Rectal smooth muscle tissue (tissue), 1 donor: ENCODE data around the gene TFDP2.
"Not testable (repeated sequence)": the region's sequence is repeated elsewhere in the genome, so short reads cannot be mapped to it uniquely, and the experiment has no call there.

Experiments
- H3K27ac ChIP-seq: one replicate; pipeline ENCODE4 v1.7.0; 2013; ENCODE audit warnings: low read depth, low read length, inconsistent platforms
- H3K27me3 ChIP-seq: one replicate; pipeline ENCODE4 v1.7.0; 2013; ENCODE audit warnings: low read length; ENCODE audit not compliant: control insufficient read depth, insufficient read depth
- H3K36me3 ChIP-seq: one replicate; pipeline ENCODE4 v1.7.0; 2013; ENCODE audit warnings: low read length; ENCODE audit not compliant: control insufficient read depth, insufficient read depth
- H3K4me1 ChIP-seq: one replicate; pipeline ENCODE4 v1.7.0; 2013; ENCODE audit warnings: low read length; ENCODE audit not compliant: control insufficient read depth, insufficient read depth
- H3K4me3 ChIP-seq: one replicate; pipeline ENCODE4 v1.7.0; 2013; ENCODE audit warnings: low read length
- H3K9ac ChIP-seq: one replicate; pipeline ENCODE4 v1.7.0; 2013; ENCODE audit warnings: low read length

The TFDP2 gene

GRCh38 chr3:142150271-142150670 is 927 bp upstream of the TFDP2 start:
- Histone ChIP-seq H3K36me3 (no peaks in the 10 kb centered on the region), H3K27ac (peak overlapping the region; percentile 7), H3K27me3 (no peaks in the 10 kb centered on the region), H3K4me1 (peaks cover 13% of the 10 kb centered on the region), H3K9ac (no peak overlapping the region), H3K4me3 (no peak overlapping the region)

GRCh38 chr3:142149673-142149992 is 289 bp upstream of the TFDP2 start:
- Histone ChIP-seq H3K4me3 (peak overlapping the region; percentile 75), H3K4me1 (peaks cover 14% of the 10 kb centered on the region), H3K27ac (peak overlapping the region; percentile 88), H3K36me3 (no peaks in the 10 kb centered on the region), H3K9ac (peak overlapping the region; percentile 62), H3K27me3 (no peaks in the 10 kb centered on the region)

GRCh38 chr3:142148044-142148791 is 1.1 kb downstream of the TFDP2 start:
- no peaks in the 10 kb centered on the region for H3K27me3 ChIP-seq
- no peaks in the 10 kb centered on the region for H3K36me3 ChIP-seq
- peak overlapping the region; percentile 86 for H3K4me3 ChIP-seq
- peak overlapping the region; percentile 88 for H3K27ac ChIP-seq
- peak overlapping the region; percentile 66 for H3K9ac ChIP-seq
- peaks cover 14% of the 10 kb centered on the region for H3K4me1 ChIP-seq

DNA sequence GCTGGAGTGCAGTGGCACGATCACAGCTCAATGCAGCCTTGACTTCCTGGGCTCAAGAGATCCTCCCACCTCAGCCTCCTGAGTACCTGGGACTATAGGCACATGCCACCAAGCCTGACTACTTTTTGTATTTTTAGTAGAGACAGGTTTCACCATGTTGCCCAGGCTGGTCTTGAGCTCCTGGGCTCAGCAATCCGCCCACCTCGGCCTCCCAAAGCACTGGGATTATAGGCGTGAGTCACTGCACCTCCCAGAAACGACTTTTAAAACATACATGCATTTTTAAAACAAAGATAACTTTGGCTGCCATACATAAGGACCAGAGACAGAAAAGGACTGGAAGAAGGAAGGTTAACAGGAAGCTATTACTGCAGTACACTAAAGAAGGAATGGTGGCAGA is 4.8 kb downstream of the TFDP2 start:
- H3K27me3 ChIP-seq, H3K9ac ChIP-seq, H3K27ac ChIP-seq, H3K36me3 ChIP-seq, H3K4me3 ChIP-seq: not testable (repeated sequence)
- H3K4me1 ChIP-seq, result peaks cover 11% of the 10 kb centered on the region

- H3K4me3 ChIP-seq, H3K27me3 ChIP-seq, H3K27ac ChIP-seq, H3K4me1 ChIP-seq, H3K9ac ChIP-seq, H3K36me3 ChIP-seq: not testable (repeated sequence)
These were observed 8.6 kb downstream of the TFDP2 start for GRCh38 chr3:142140608-142141285.

DNA sequence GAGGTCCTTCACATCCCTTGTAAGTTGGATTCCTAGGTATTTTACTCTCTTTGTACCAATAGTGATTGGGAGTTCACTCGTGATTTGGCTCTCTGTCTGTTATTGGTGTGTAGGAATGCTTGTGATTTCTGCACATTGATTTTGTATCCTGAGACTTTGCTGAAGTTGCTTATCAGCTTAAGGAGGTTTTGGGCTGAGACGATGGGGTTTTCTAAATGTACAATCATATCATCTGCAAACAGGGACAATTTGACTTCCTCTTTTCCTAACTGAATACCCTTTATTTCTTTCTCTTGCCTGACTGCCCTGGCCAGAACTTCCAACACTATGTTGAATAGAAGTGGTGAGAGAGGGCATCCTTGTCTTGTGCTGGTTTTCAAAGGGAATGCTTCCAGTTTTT is 12.3 kb downstream of the TFDP2 start:
- H3K9ac ChIP-seq, H3K27me3 ChIP-seq, H3K36me3 ChIP-seq, H3K4me3 ChIP-seq, H3K27ac ChIP-seq, H3K4me1 ChIP-seq: not testable (repeated sequence)

DNA sequence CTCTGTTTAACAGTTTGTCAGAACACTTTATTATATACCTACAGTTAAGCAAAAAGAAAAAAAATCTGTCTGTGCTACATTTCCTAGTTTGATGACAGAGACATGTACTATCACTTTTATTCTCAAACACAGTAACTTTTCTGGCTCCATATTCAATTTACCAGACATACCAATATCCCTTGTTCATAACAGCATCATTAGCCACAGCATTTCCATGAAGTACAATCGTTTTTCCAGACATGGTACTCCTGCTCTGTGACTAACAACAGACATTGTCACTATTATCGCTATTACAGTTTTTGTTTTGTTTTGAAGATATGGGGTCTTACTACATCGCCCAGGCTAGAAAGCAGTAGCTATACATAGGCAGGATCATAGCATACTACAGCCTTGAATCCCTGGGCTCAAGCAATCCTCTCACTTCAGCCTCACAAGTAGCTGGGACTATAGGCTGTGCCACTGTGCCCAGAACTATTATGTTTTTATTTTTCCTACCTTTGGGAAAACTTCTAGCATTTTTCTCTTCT is 14.5 kb downstream of the TFDP2 start:
- Histone ChIP-seq H3K27me3 (no peaks in the 10 kb centered on the region), H3K9ac (no peak overlapping the region), H3K27ac (no peak overlapping the region), H3K4me1 (no peaks in the 10 kb centered on the region), H3K4me3 (no peak overlapping the region), H3K36me3 (no peaks in the 10 kb centered on the region)

DNA sequence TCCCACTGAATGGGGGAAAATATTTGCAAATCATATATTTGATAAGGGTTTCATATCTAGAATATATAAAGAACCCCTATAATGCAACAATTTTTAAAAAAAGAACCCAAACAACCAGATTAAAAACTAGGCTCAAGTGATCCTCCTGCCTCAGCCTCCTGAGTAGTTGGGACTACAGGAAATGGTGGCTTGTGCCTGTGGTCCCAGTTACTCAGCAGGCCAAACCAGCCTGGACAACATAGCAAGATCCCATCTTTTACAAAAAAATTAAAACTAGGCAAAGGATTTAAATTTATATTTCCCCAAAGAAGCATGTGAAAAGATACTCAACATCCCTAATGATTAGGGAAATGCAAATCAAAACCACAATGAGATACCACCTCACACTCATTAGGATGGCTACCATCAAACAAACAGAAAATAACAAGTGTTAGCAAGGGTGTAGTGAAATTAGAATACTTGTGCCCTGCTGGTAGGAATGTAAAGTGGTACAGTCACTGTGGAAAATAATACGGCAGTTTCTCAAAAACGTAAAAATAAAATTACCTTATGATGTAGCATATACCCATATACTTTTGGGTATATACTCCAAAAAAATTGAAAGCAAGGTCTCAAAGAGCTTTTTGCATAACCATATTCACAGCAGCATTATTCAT is 19.7 kb downstream of the TFDP2 start:
- Histone ChIP-seq H3K4me3 (no peak overlapping the region), H3K27me3 (no peaks in the 10 kb centered on the region), H3K27ac (no peak overlapping the region), H3K4me1 (no peaks in the 10 kb centered on the region), H3K9ac (no peak overlapping the region), H3K36me3 (no peaks in the 10 kb centered on the region)

- no peaks in the 10 kb centered on the region for H3K36me3 ChIP-seq
- no peaks in the 10 kb centered on the region for H3K4me1 ChIP-seq
- H3K4me3 ChIP-seq, result no peak overlapping the region
- H3K27ac ChIP-seq, result no peak overlapping the region
- no peak overlapping the region for H3K9ac ChIP-seq
- H3K27me3 ChIP-seq, result no peaks in the 10 kb centered on the region
These were observed 21.2 kb downstream of the TFDP2 start for GRCh38 chr3:142127941-142128658.

DNA sequence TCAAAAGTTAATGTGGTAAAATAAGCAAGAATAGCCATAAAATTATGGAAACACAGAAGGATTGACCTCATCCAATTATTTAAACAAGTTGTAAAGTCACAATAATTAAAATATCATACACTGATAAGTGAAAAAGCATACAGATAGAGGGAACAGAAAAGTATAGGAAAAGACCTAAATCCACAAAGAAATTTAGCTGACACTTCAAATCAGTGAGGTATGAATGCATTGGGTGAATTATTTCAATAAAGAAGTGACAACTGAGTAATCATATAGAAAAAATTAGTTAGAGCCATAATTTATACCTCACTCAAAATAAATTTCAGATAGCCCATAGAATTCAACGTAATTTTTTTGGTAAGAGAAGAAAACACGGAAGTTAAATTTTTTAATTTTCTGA is 25.1 kb downstream of the TFDP2 start:
- no peaks in the 10 kb centered on the region for H3K4me1 ChIP-seq
- no peak overlapping the region for H3K4me3 ChIP-seq
- no peak overlapping the region for H3K27ac ChIP-seq
- H3K9ac ChIP-seq, result no peak overlapping the region
- H3K36me3 ChIP-seq, result no peaks in the 10 kb centered on the region
- no peaks in the 10 kb centered on the region for H3K27me3 ChIP-seq

DNA sequence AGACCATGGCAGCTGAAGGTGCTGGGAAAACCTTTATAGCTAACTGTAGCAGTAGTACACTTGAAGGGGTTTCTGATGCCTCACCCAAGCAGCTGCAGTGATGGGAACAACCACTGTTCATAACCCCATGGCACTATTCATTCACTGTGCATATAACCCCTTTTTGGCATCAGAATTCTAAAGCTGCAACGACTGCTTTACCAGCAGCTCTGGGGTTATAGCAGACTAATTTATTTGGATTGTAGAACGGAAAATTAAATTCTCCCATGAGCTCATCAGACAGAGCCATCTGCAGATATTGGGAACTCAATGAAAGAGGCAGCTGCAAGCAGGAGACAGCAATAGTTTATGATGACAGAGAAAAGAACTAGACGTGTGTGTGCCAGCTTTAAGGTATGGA is 28.6 kb downstream of the TFDP2 start:
- H3K27ac ChIP-seq, result no peak overlapping the region
- no peak overlapping the region for H3K9ac ChIP-seq
- H3K36me3 ChIP-seq, result no peaks in the 10 kb centered on the region
- no peaks in the 10 kb centered on the region for H3K27me3 ChIP-seq
- H3K4me3 ChIP-seq, result no peak overlapping the region
- no peaks in the 10 kb centered on the region for H3K4me1 ChIP-seq

DNA sequence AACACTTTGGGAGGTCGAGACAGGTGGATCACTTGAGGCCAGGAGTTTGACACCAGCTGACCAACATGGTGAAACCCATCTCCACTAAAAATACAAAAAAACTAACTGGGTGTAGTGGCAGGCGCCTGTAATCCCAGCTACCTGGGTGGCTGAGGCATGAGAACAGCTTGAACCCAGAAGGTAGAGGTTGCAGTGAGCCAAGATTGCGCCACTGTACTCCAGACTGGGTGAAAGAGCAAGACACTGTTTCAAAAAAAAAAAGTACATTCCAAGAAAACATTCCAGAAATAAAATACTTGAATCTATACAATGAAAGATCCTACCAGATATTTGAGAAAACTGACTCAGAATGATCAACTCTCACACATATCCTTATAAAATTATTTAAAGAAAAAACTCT is 30.4 kb downstream of the TFDP2 start:
- no peak overlapping the region for H3K27ac ChIP-seq
- no peaks in the 10 kb centered on the region for H3K27me3 ChIP-seq
- H3K4me3 ChIP-seq, result no peak overlapping the region
- no peaks in the 10 kb centered on the region for H3K4me1 ChIP-seq
- H3K36me3 ChIP-seq, result no peaks in the 10 kb centered on the region
- no peak overlapping the region for H3K9ac ChIP-seq
